Activated CD8-positive, alpha-beta T cell treated with anti-CD3 and anti-CD28 coated beads for 36 hours (primary cell): ENCODE measurements around the gene NOX1. TPM values are rescaled to one million over a fixed set of nuclear protein-coding genes. Genes with fewer than 3 reads are reported as not detected.
A peak's percentile ranks its signal among the peaks of the same experiment; 100 is the strongest.

ENCODE experiments used
- ATAC-seq: fragments of 200-7000 bp; cut with Tn5 transposase; one replicate; pipeline ENCODE4 v1.10.0; 2021; ENCODE audit warnings: mild to moderate bottlenecking, moderate library complexity
- CTCF ChIA-PET: fragments of 350-600 bp; sonication (Branson Sonifier 250); formaldehyde crosslinking; loops from one replicate; lab custom pipeline; 2021; ENCODE audit warnings: antibody characterized with exemption; lab: Charles Lee
- POLR2A ChIA-PET: fragments of 350-600 bp; sonication (Branson Sonifier 250); formaldehyde crosslinking; loops from one replicate; lab custom pipeline; 2021; ENCODE audit warnings: antibody characterized with exemption; lab: Charles Lee
- DNase-seq: peaks from one replicate; pipeline ENCODE4 v3.0.0-alpha.2; 2020
- H3K27ac Mint-ChIP-seq: one replicate; pipeline ENCODE4 v1.8.0; 2021; ENCODE audit warnings: mild to moderate bottlenecking, mixed read lengths
- H3K27me3 Mint-ChIP-seq: one replicate; pipeline ENCODE4 v1.8.0; 2021; ENCODE audit warnings: mixed read lengths
- H3K36me3 Mint-ChIP-seq: one replicate; pipeline ENCODE4 v1.8.0; 2021; ENCODE audit warnings: low read depth, mixed read lengths
- H3K4me1 Mint-ChIP-seq: one replicate; pipeline ENCODE4 v1.8.0; 2021; ENCODE audit warnings: low read depth, mixed read lengths
- H3K4me3 Mint-ChIP-seq: one replicate; pipeline ENCODE4 v1.8.0; 2021; ENCODE audit warnings: mild to moderate bottlenecking, moderate library complexity, mixed read lengths
- H3K9me3 Mint-ChIP-seq: one replicate; pipeline ENCODE4 v1.8.0; 2021; ENCODE audit warnings: mixed read lengths
- intact Hi-C: fragments of 100-400 bp; cut with micrococcal nuclease; formaldehyde crosslinking; loops from one replicate; pipeline ENCODE4 v1.10.0; 2022
- total RNA-seq, 2 experiments: library from RNA; stranded (reverse); gene quantifications; one replicate each; pipeline ENCODE4 v1.2.3, GENCODE V29; 2021
- TF ChIP-seq, protein P1 (sequence below): fragments of 200-600 bp; IDR thresholded peaks from one replicate; pipeline ENCODE4 v1.8.0; 2022; ENCODE audit warnings: antibody characterized with exemption, mild to moderate bottlenecking

NOX1 gene
- total RNA-seq, 2 experiments from 2014 or later = not detected

DNA sequence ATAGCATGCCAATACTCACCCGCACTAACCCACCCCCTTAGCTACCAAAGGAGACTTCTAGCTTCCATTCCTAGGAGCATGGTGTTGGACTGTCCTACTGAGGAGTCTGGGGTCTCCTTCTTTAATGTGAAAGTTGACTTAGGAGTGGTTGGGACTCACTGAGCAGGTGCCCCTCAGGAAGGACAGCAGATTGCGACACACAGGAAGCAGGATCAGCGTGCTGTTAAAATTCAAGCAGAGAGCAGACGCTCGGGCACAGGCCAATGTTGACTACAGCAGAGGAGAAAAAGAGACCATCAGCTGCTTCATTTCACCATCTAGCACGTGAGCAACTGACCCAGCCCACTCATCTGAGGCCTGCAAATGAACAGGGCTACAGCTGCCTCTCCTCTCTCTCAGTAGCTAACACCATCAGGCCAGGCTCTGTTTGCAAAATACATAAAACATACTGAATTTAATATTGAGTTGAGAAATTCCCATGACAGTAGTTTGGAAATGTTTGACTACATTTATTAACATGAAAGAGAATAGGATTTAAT is 10.8 kb downstream of the NOX1 start:
- ChIA-PET CTCF (no interaction called here), POLR2A (no interaction called here)
- H3K9me3 Mint-ChIP-seq = no peaks in the 10 kb centered on the region

DNA sequence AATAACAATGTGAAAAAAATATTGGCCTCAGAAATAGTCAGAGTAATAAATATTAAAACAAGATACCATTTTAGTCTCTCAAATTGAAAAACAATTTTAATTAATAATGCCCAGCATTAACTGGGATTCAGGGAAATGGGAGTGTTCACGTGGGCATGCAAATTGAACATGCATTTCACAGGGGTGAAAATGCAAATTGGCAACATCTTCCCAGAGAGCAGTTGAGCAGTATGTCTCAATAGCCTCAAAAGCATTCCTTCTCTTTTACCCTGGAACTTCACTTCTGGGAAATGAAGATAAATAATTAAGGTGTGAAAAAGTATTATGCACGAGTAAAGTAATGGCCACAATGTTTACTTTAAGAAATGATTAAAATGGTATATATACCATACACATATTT is 21.3 kb downstream of the NOX1 start:
- Mint-ChIP-seq H3K36me3 (no peaks in the 10 kb centered on the region), H3K27me3 (no peaks in the 10 kb centered on the region), H3K4me3 (no peak overlapping the region), H3K27ac (no peak overlapping the region), H3K9me3 (no peaks in the 10 kb centered on the region), H3K4me1 (no peaks in the 10 kb centered on the region)
- TF ChIP-seq, protein P1, sequence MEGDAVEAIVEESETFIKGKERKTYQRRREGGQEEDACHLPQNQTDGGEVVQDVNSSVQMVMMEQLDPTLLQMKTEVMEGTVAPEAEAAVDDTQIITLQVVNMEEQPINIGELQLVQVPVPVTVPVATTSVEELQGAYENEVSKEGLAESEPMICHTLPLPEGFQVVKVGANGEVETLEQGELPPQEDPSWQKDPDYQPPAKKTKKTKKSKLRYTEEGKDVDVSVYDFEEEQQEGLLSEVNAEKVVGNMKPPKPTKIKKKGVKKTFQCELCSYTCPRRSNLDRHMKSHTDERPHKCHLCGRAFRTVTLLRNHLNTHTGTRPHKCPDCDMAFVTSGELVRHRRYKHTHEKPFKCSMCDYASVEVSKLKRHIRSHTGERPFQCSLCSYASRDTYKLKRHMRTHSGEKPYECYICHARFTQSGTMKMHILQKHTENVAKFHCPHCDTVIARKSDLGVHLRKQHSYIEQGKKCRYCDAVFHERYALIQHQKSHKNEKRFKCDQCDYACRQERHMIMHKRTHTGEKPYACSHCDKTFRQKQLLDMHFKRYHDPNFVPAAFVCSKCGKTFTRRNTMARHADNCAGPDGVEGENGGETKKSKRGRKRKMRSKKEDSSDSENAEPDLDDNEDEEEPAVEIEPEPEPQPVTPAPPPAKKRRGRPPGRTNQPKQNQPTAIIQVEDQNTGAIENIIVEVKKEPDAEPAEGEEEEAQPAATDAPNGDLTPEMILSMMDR = no peak
- DNase-seq (no peak), ATAC-seq (no peak)
- POLR2A ChIA-PET = no interaction called here
- intact Hi-C loops = no loop called here
- CTCF ChIA-PET = no interaction called here

More for the DNA sequence above, 10.8 kb downstream of the NOX1 start:
- TF ChIP-seq, protein P1 = no peak
- DNase-seq (no peak), ATAC-seq (no peak)
- intact Hi-C loops = no loop called here
- Mint-ChIP-seq H3K27ac (no peak overlapping the region), H3K4me1 (no peaks in the 10 kb centered on the region), H3K36me3 (no peaks in the 10 kb centered on the region), H3K4me3 (no peak overlapping the region), H3K27me3 (no peaks in the 10 kb centered on the region)

DNA sequence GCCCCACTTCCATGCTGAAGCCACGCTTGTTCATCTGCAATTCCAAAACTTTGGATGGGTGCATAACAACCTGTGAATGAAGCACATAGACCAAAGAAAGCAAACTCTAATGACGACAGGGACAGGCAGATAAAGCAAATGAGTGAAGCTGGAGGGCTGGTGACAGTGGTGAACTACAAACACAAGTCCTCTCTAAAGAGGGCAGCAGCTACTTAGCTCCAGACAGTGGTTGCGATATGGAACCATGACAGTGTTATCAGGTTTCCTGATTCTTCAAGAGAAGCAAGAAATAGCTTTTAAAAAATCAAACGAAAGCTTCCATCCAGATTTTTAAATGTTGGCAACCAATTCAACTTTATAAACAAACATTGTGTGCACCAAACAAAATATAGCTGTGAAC is 23.8 kb downstream of the NOX1 start:
- no peaks in the 10 kb centered on the region for H3K9me3 Mint-ChIP-seq
- H3K27me3 Mint-ChIP-seq = no peaks in the 10 kb centered on the region
- no peak for ATAC-seq
- CTCF ChIA-PET = no interaction called here
- DNase-seq = no peak
- no peak overlapping the region for H3K27ac Mint-ChIP-seq
- TF ChIP-seq, protein P1 = no peak
- H3K4me3 Mint-ChIP-seq = no peak overlapping the region
- POLR2A ChIA-PET = no interaction called here
- H3K4me1 Mint-ChIP-seq = no peaks in the 10 kb centered on the region
- no peaks in the 10 kb centered on the region for H3K36me3 Mint-ChIP-seq
- intact Hi-C loops = no loop called here

DNA sequence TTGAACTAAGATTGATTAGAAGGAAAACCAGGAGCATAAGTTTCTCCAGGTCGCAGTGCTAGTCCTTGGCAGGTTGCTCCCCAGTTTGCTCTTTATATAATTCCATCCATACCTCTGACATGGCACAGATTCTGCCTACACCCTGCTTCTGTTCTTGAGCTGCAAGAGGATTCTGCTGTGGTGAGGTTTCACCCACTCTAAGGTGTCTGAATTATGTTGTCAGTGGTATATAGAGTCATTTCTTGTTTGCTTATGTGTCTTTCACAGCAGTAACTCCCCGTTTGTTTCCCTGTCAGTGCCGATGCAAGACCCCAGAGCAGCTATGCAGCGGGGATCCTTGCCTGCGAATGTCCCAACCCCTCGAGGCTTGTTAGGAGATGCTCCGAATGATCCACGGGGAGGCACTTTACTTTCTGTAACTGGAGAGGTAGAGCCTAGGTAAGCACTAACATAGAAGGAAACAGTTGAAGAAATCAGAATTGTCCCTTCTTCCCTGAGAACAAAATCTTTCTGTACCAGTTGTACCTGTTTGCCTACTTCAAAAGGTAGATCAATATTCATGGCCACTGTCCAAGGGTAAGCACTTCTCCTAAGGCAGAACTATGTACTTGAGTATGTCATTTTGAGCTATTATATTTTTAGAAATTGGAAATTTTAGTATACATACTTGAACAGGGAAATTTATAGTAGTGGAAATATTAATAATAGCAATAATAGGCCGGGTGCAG is 42.8 kb downstream of the NOX1 start:
- DNase-seq (no peak), ATAC-seq (no peak)
- ChIA-PET CTCF (interaction anchor here (1.5 kb wide), 1 partner anchor 63 kb away, joined by 3 read pairs; no protein-coding TSS in a partner anchor), POLR2A (interaction anchor here (1.5 kb wide), 1 partner anchor 11 kb away, joined by 5 read pairs; the partner anchor contains the start of gene CSTF2)
- Mint-ChIP-seq H3K9me3 (no peaks in the 10 kb centered on the region), H3K27me3 (no peaks in the 10 kb centered on the region), H3K27ac (peak overlapping the region; percentile 89), H3K4me1 (peaks cover 30% of the 10 kb centered on the region), H3K4me3 (no peak overlapping the region), H3K36me3 (peaks cover 50% of the 10 kb centered on the region)
- intact Hi-C loops = no loop called here
- TF ChIP-seq, protein P1 = no peak

DNA sequence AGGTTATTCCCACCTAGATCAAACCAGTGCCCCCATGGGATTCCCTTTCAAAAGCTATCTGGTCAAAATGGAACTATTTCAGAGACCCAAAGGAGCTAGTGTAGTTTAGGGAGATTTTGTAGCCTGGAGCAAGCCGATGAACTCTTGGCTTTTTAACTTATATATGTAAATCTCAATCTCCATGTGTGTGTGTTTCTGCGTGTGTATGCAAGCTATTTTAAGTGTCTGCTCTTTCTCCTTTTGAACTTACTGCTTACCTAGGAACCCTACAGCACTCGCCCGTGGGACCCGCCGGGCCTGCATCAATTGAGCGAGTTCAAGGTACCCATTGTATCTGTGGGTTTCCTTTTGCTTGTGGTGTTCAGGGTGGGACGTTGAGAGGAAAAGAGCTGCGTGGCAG is 43.6 kb downstream of the NOX1 start:
- CTCF ChIA-PET = no interaction called here
- H3K4me1 Mint-ChIP-seq = peaks cover 29% of the 10 kb centered on the region

More for the DNA sequence above, 43.6 kb downstream of the NOX1 start:
- POLR2A ChIA-PET = interaction anchor here (1.5 kb wide), 1 partner anchor 10 kb away, joined by 5 read pairs; the partner anchor contains the start of gene CSTF2
- Mint-ChIP-seq H3K4me3 (peak overlapping the region; percentile 62), H3K9me3 (no peaks in the 10 kb centered on the region), H3K27ac (peak overlapping the region; percentile 97), H3K36me3 (peaks cover 50% of the 10 kb centered on the region), H3K27me3 (no peaks in the 10 kb centered on the region)
- TF ChIP-seq, protein P1 = no peak
- DNase-seq (no peak), ATAC-seq (no peak)
- intact Hi-C loops = no loop called here
